ENCODE measurements around the gene BEAN1. TPM values are rescaled to one million over a fixed set of nuclear protein-coding genes. Genes with fewer than 3 reads are reported as not detected.

Gene BEAN1
- total and polyA plus RNA-seq, 2 donors (not counting 1 experiment from before 2014, with no cell fraction given) = 0.07 TPM; not detected in 1

GRCh38 chr16:66474750-66475199 lies 47.7 kb downstream of the BEAN1 start:
- Histone ChIP-seq H3K27me3 (ENCODE audit: control insufficient read depth, insufficient read depth, low read length) (peaks cover 3% of the 10 kb centered on the region), H2AFZ (ENCODE audit: low read length) (no peak overlapping the region), H3K9ac (ENCODE audit: insufficient read depth, low read length) (no peak overlapping the region), H3K4me1 (ENCODE audit: control insufficient read depth, extremely low read depth, insufficient read depth, low read length) (no peaks in the 10 kb centered on the region), H3K9me3 (ENCODE audit: control insufficient read depth, insufficient read depth, low read depth, low read length) (no peaks in the 10 kb centered on the region), H3K79me2 (ENCODE audit: control insufficient read depth, insufficient read depth, low read length) (no peaks in the 10 kb centered on the region), H3K4me2 (ENCODE audit: extremely low read depth, insufficient read depth, low read length) (no peak overlapping the region), H4K20me1 (ENCODE audit: control insufficient read depth, extremely low read depth, insufficient read depth, low read length) (no peaks in the 10 kb centered on the region), H3K27ac (ENCODE audit: insufficient read depth, low read length) (no peak overlapping the region), H3K4me3 (replicated peaks in 1 of 4; ENCODE audit: control extremely low read depth in 1 of 4, insufficient read depth in 1 of 4, low read depth in 3 of 4, low read length in 4 of 4) (no peak overlapping the region), H3K36me3 (ENCODE audit: control insufficient read depth, insufficient read depth, low read length) (no peaks in the 10 kb centered on the region)
- DNase-seq (ENCODE audit: low read depth in 2 of 2) = no peak
- TF ChIP-seq, protein P1, sequence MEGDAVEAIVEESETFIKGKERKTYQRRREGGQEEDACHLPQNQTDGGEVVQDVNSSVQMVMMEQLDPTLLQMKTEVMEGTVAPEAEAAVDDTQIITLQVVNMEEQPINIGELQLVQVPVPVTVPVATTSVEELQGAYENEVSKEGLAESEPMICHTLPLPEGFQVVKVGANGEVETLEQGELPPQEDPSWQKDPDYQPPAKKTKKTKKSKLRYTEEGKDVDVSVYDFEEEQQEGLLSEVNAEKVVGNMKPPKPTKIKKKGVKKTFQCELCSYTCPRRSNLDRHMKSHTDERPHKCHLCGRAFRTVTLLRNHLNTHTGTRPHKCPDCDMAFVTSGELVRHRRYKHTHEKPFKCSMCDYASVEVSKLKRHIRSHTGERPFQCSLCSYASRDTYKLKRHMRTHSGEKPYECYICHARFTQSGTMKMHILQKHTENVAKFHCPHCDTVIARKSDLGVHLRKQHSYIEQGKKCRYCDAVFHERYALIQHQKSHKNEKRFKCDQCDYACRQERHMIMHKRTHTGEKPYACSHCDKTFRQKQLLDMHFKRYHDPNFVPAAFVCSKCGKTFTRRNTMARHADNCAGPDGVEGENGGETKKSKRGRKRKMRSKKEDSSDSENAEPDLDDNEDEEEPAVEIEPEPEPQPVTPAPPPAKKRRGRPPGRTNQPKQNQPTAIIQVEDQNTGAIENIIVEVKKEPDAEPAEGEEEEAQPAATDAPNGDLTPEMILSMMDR (conservative IDR thresholded peaks at IDR 0.05 in 1 of 2, IDR thresholded peaks at IDR 0.05 in 1 of 2; ENCODE audit: low read depth in 1 of 2, low read length in 2 of 2) = no peak
- no peak for TF ChIP-seq EZH2 (IDR thresholded peaks at IDR 0.05; ENCODE audit: low read length, missing control alignments)

DNA sequence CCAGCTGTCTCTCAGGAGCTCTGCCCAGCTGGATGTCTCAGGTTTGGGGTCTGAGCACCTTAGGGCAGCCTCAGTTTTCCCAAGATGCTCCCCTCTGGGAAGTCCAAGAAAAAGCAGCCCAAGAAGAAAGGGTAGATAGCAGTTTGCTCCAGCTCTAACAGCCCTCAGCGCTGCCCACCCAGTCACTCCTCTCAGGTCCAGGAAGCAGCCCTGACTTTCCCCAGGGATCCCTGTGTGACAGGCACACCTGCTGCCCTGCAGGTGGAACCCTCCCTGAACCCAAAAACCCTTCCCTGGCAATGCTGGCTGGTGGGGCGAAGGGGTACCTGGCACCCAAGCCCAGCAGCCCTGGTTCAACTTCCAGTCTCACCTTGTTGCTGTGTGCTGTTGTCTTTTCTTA lies 48.1 kb downstream of the BEAN1 start:
- no peak overlapping the region for H3K9ac ChIP-seq (ENCODE audit: insufficient read depth, low read length)
- H2AFZ ChIP-seq (ENCODE audit: low read length) = no peak overlapping the region
- peaks cover 3% of the 10 kb centered on the region for H3K27me3 ChIP-seq (ENCODE audit: control insufficient read depth, insufficient read depth, low read length)
- no peak for TF ChIP-seq EZH2 (IDR thresholded peaks at IDR 0.05; ENCODE audit: low read length, missing control alignments)
- TF ChIP-seq, protein P1 (conservative IDR thresholded peaks at IDR 0.05 in 1 of 2, IDR thresholded peaks at IDR 0.05 in 1 of 2; ENCODE audit: low read depth in 1 of 2, low read length in 2 of 2) = no peak
- no peak overlapping the region for H3K4me2 ChIP-seq (ENCODE audit: extremely low read depth, insufficient read depth, low read length)
- H3K79me2 ChIP-seq (ENCODE audit: control insufficient read depth, insufficient read depth, low read length) = no peaks in the 10 kb centered on the region
- DNase-seq (ENCODE audit: low read depth in 2 of 2) = no peak
- H3K4me1 ChIP-seq (ENCODE audit: control insufficient read depth, extremely low read depth, insufficient read depth, low read length) = no peaks in the 10 kb centered on the region
- H3K27ac ChIP-seq (ENCODE audit: insufficient read depth, low read length) = no peak overlapping the region
- H3K4me3 ChIP-seq (replicated peaks in 1 of 4; ENCODE audit: control extremely low read depth in 1 of 4, insufficient read depth in 1 of 4, low read depth in 3 of 4, low read length in 4 of 4) = no peak overlapping the region
- H3K9me3 ChIP-seq (ENCODE audit: control insufficient read depth, insufficient read depth, low read depth, low read length) = no peaks in the 10 kb centered on the region
- no peaks in the 10 kb centered on the region for H4K20me1 ChIP-seq (ENCODE audit: control insufficient read depth, extremely low read depth, insufficient read depth, low read length)
- H3K36me3 ChIP-seq (ENCODE audit: control insufficient read depth, insufficient read depth, low read length) = no peaks in the 10 kb centered on the region

DNA sequence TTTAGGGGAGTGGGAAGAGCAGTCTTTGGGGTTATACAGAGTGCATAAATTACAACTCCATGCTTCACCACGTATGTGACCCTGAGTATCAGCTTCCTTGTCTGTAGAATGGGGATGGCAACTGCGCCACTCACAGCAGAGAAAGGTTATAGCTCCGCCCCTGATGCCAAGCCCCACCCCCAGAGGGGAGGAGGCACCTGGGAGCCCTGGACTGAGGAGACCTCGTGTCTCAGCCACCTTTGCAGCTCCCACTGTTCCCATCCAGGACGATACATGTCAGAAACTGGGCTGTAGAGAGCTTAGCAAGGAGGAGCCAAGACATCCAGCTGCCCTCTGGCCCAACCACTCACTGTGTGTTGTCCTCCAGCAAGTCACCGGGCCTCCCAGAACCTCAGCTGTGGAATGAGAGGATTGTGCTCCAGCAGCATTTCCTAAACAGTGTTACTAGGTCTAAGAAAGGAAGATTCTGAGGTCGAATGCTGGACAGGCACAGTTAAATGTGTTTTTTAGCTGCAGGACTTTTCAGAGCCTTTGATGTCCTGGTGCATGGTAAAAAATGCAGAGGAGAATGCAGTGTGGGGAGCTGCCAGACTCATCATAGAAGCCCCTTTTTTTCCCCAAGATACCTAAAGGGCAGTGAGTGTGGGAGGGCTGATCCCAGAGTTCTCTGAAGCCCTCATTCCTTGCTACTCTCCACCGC lies 49.4 kb downstream of the BEAN1 start:
- H3K4me2 ChIP-seq (ENCODE audit: extremely low read depth, insufficient read depth, low read length) = no peak overlapping the region
- no peaks in the 10 kb centered on the region for H3K36me3 ChIP-seq (ENCODE audit: control insufficient read depth, insufficient read depth, low read length)
- no peak for DNase-seq (ENCODE audit: low read depth in 2 of 2)
- no peaks in the 10 kb centered on the region for H3K4me1 ChIP-seq (ENCODE audit: control insufficient read depth, extremely low read depth, insufficient read depth, low read length)
- H3K27ac ChIP-seq (ENCODE audit: insufficient read depth, low read length) = no peak overlapping the region
- no peaks in the 10 kb centered on the region for H3K79me2 ChIP-seq (ENCODE audit: control insufficient read depth, insufficient read depth, low read length)
- H3K27me3 ChIP-seq (ENCODE audit: control insufficient read depth, insufficient read depth, low read length) = peaks cover 3% of the 10 kb centered on the region
- TF ChIP-seq, protein P1 (conservative IDR thresholded peaks at IDR 0.05 in 1 of 2, IDR thresholded peaks at IDR 0.05 in 1 of 2; ENCODE audit: low read depth in 1 of 2, low read length in 2 of 2) = no peak
- no peak for TF ChIP-seq EZH2 (IDR thresholded peaks at IDR 0.05; ENCODE audit: low read length, missing control alignments)
- no peak overlapping the region for H3K9ac ChIP-seq (ENCODE audit: insufficient read depth, low read length)
- H2AFZ ChIP-seq (ENCODE audit: low read length) = no peak overlapping the region
- no peaks in the 10 kb centered on the region for H3K9me3 ChIP-seq (ENCODE audit: control insufficient read depth, insufficient read depth, low read depth, low read length)
- no peaks in the 10 kb centered on the region for H4K20me1 ChIP-seq (ENCODE audit: control insufficient read depth, extremely low read depth, insufficient read depth, low read length)
- H3K4me3 ChIP-seq (replicated peaks in 1 of 4; ENCODE audit: control extremely low read depth in 1 of 4, insufficient read depth in 1 of 4, low read depth in 3 of 4, low read length in 4 of 4) = no peak overlapping the region

All from fibroblast of lung (primary cell).